GM10847 (cell line): ENCODE data around the gene DHX57.

ENCODE experiments used
- POLR2A ChIP-seq: IDR thresholded peaks from 2 replicates; pipeline ENCODE4 v1.6.1; 2011; ENCODE audit not compliant: insufficient read length; ENCODE audit errors: extremely low read depth

DHX57 gene

DNA sequence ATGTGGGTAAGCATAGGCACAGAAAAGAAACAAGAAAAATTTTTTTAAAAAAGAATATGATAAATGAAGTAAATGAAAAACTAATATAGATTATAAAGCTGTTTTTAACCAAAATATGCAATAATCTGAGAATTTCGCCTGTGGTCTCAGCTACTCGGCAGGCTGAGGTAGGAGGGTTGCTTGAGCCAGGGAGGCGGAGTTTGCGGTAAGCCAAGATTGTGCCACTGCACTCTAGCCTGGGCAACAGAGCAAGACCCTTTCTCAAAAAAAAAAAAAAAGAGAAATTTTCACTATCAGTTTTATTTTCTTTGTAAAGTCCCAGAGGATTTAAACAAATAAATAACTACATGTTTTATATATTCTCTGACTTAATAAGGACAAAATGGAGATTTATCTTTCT, 47.3 kb downstream of the DHX57 start:
- no peak for TF ChIP-seq POLR2A

GRCh38 chr2:38825956-38826355, 49.8 kb downstream of the DHX57 start:
- TF ChIP-seq POLR2A: no peak

DNA sequence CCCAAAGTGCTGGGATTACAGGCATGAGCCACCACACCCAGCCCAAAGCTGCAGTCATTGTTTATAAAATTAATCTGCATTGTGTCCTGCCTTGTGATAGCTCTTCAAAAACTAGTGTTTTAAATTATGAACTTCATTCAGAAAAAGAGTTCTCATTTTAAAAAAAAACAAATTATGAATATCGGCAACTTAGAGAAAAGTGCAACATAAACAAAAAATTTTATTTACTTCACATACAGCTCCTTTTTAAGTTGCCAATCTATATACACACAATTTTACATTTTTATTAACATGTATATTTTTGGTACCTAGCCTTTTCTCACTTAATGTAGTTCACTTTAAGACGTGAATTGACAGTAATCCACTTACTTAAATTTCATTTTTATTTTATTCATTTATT, 50.8 kb downstream of the DHX57 start:
- TF ChIP-seq POLR2A: no peak

DNA sequence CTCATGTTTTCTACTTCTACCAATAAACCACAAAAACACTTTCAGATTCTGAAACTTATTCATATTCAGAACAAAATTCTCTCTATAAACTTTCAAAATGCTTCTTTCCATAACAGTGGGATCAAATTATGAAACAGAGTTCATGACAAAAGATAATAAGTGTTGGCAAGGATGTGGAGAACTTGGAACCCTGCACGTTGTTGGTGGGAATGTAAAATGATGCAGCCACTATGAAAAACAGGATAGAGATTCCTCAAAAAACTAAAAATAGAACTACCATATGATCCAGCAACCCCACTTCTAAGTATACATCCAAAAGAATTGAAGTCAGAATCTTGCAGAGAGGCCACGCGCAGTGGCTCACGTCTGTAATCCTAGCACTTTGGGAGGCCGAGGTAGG, 52.3 kb downstream of the DHX57 start:
- no peak for TF ChIP-seq POLR2A

DNA sequence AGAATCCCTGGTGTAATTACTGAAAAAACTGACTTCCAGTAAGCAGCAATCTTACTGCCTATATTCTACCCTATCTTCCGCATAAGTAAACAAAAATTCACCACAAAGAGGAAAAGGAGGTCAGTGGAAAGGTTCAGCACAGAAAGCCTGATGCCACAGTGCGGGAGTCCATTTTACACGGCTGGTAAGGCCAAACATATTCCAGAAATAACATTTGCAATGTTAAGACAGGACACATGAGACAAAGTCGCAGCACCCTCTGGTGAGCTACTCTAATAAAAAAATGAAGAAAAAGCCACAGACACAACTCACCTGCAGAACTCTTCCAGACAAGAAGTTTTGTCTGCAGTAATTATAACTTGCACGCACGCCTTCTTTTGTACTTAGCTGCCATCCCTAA, 57.2 kb downstream of the DHX57 start:
- no peak for TF ChIP-seq POLR2A

- no peak for TF ChIP-seq POLR2A
These were observed 59.8 kb downstream of the DHX57 start for GRCh38 chr2:38815936-38816335.

- no peak for TF ChIP-seq POLR2A
These were observed 65.2 kb downstream of the DHX57 start for GRCh38 chr2:38810488-38810887.

- TF ChIP-seq POLR2A: no peak
These were observed 67.1 kb downstream of the DHX57 start for GRCh38 chr2:38808677-38809076.

GRCh38 chr2:38806733-38807059, 69.0 kb downstream of the DHX57 start:
- TF ChIP-seq POLR2A: no peak

- TF ChIP-seq POLR2A: no peak
These were observed 69.6 kb downstream of the DHX57 start for GRCh38 chr2:38806015-38806732.

DNA sequence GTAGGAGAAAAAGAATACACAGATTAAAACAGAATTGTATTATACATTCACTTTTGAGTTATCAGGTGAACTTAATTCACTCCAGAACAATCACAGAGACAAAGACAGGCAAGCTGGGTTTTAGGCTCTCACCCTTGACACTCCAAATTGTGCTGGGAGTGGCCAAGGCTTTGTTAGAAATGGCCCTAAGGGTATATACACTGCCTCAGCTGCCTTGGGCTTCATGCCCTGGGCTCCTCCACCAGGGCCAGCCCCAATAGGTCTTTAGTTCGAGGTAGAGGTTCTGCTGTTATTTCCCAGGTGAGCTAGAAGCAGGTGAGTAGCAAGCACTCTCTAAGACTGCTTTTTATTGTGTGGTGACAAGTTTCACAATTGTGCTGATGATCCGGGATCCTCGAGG, 77.8 kb downstream of the DHX57 start:
- TF ChIP-seq POLR2A: no peak

- TF ChIP-seq POLR2A: no peak
These were observed 78.5 kb downstream of the DHX57 start for GRCh38 chr2:38797250-38797676.

- no peak for TF ChIP-seq POLR2A
These were observed 81.3 kb downstream of the DHX57 start for GRCh38 chr2:38794235-38794946.

DNA sequence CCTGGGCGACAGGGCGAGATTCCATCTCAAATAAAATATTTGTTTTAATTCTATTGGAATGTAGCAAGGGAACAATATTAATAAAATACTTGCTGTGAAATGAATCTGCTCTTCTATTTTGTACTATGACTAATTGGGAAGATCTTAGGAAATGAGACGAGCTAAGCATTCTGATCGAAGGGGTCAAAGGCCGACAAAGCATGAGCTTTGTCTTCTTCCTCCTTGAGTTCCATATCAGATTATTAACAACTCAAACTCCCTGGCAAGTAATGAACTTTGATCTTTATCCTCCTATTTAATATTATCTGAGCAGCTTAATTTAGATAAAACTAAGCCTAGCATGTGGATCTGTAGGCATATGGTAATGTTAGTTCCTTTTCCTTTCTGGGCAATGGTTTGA, 82.2 kb downstream of the DHX57 start:
- TF ChIP-seq POLR2A: no peak

DNA sequence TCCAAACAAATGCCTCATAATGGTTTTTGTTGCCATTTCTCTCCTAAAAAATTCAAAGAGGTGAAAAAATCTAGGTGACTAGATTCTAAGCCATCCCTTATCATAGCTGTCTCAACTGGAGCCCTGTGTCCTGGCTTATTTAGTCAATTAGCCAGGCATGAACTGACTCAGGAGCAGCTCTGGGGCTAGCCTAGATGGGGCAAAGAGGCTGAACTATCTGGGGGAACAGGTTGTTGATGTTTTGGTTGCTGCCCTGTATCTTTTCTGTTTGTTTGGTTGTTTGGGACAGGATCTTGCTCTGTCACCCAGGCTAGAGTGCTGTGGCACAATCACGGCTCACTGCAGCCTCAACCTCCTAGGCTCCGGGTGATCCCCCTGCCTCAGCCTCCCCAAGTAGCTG, 83.0 kb downstream of the DHX57 start:
- no peak for TF ChIP-seq POLR2A

- TF ChIP-seq POLR2A: no peak
These were observed 84.0 kb downstream of the DHX57 start for GRCh38 chr2:38791744-38792143.

DNA sequence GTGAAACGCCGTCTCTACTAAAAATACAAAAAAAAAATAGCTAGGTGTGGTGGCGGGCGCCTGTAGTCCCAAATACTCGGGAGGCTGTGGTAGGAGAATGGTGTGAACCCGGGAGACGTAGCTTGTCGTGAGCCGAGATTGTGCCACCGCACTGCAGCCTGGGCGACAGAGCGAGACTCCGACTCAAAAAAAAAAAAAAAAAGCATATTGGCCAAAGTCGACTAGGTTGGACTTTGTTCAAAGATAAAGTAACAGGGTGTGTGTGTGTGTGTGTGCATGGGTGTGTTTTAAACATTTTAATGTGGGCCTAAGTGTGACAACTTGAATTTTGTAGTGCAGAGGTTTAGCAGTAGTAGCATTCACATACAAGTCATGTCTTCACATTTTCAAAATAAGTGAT, 86.0 kb downstream of the DHX57 start:
- no peak for TF ChIP-seq POLR2A
